ENCODE results near the gene TMEM89.

Gene TMEM89

GRCh38 chr3:48591886-48592518 lies 29.6 kb downstream of the TMEM89 start:
- no peak for DNase-seq (ENCODE audit: low read depth in 2 of 2, low spot score in 1 of 2)

DNA sequence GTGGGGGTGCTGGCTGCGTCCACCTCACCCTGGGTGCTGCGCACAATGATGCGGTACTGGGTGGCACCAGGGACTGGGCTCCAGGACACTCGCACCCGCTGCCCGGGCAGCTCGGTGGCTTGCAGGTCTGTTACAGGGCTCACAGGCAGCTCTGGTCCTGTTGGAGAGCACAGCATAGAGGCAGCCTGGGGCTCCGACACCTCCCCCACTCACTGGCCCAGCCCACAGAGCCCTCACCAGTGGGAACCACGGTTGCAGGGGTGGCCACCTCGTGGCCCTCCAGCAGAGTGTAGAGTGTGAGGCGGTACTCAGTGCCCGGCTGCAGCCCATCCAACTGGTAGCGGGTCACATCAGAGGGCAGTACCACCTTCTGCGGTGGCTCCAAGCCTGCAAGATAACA lies 30.1 kb downstream of the TMEM89 start:
- DNase-seq (ENCODE audit: low read depth in 2 of 2, low spot score in 1 of 2), result no peak

GRCh38 chr3:48588230-48588629 lies 33.3 kb downstream of the TMEM89 start:
- no peak for DNase-seq (ENCODE audit: low read depth in 2 of 2, low spot score in 1 of 2)

- DNase-seq (ENCODE audit: low read depth in 2 of 2, low spot score in 1 of 2), result no peak
Measured at GRCh38 chr3:48587686-48588085, 33.9 kb downstream of the TMEM89 start.

DNA sequence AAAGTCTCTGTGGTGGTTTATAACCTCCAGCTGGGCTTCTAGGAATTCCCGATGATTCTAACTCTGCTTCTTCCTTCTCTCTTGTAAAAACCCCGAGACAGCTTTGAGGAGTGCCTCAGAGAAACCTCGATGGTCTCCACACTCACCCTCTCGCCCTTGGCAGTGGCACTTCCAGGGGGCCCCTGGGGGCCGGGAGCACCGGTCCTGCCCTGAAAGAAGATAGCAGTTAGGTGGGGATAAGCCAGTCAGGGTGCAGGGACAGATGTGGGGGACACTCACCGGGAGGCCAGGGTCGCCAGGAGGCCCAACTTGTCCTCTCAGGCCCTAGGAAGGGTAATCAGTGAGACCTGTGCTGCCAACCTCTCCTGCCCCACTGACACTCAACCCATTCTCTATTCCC lies 36.2 kb downstream of the TMEM89 start:
- no peak for DNase-seq (ENCODE audit: low read depth in 2 of 2, low spot score in 1 of 2)

- no peak for DNase-seq (ENCODE audit: low read depth in 2 of 2, low spot score in 1 of 2)
Measured at GRCh38 chr3:48584836-48585235, 36.7 kb downstream of the TMEM89 start.

- DNase-seq (ENCODE audit: low read depth in 2 of 2, low spot score in 1 of 2), result no peak
Measured at GRCh38 chr3:48581621-48582481, 39.7 kb downstream of the TMEM89 start.

DNA sequence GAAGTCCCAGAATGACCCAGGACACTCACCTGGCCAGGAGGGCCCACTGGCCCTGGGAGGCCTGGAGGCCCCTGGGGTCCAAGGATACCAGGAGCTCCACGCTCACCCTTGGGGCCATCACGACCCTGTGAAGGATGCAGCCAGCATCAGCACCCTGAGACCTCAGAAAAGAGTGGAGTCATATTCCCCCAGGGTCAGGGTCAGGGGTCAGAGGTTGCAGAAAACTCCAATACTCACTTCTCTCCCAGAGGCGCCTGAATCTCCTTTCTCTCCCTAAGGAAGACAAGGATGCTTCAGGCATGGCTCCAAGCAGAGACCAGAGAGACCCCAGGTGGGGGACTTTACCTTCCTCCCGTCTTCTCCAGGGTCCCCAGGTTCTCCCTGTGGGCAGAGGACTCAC lies 44.9 kb downstream of the TMEM89 start:
- DNase-seq (ENCODE audit: low read depth in 2 of 2, low spot score in 1 of 2), result no peak

- DNase-seq (ENCODE audit: low read depth in 2 of 2, low spot score in 1 of 2), result no peak
Measured at GRCh38 chr3:48575366-48575765, 46.2 kb downstream of the TMEM89 start.

GRCh38 chr3:48573973-48574585 lies 47.5 kb downstream of the TMEM89 start:
- DNase-seq (ENCODE audit: low read depth in 2 of 2, low spot score in 1 of 2), result no peak

DNA sequence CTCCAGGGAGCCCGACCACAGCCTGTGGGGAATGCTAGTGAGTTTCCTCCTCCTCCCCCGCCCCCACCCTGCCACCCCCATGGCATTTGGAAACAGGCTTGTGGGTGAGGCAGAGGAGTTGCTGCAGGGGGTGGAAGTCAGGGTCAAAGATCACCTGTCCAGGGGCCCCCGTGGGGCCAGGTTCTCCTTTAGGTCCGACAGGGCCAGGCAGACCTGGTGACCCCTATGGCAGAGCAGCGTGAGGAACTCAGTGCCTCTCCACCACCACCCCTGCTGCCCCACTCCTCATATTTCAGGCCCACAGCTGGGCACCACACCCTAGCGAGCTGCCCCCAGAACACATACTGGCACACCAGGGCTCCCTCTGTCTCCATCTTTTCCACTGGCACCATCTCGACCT lies 49.1 kb downstream of the TMEM89 start:
- no peak for DNase-seq (ENCODE audit: low read depth in 2 of 2, low spot score in 1 of 2)

DNA sequence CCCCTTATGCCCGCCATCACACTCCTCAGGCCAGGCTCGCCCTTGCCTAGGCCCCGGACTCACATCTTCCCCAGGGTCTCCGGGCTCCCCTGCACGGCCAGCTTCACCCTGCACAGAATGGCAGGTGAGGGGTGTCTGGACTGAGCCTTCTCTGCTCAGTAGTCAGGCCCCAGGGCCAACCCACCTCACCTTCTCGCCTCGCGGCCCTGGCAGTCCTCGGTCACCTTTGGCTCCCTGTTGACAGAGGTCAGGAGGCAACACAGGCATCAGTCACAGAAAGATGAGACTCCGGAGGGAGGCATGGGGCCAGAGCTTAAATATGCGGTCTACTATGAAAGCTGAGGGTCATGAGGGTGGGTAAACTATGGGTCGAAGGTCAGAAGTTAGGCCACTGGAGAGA lies 49.6 kb downstream of the TMEM89 start:
- no peak for DNase-seq (ENCODE audit: low read depth in 2 of 2, low spot score in 1 of 2)

Data from stimulated activated CD8-positive, alpha-beta memory T cell treated with anti-CD3 and anti-CD28 coated beads, Interleukin-4, amount 100 ng/mL, for 1 hour (primary cell).